CD4-positive, alpha-beta memory T cell (primary cell): ENCODE results near the gene KPNA2. TPM values are rescaled to one million over a fixed set of nuclear protein-coding genes. Genes with fewer than 3 reads are reported as not detected.

Source experiments
- CTCF ChIA-PET: fragments of 350-600 bp; sonication (Branson Sonifier 250); formaldehyde crosslinking; loops from one replicate; lab custom pipeline; 2021; ENCODE audit warnings: inconsistent platforms; ENCODE audit not compliant: partially characterized antibody; lab: Charles Lee
- POLR2A ChIA-PET: fragments of 350-600 bp; sonication (Branson Sonifier 250); formaldehyde crosslinking; loops from one replicate; lab custom pipeline; 2021; ENCODE audit not compliant: partially characterized antibody; lab: Charles Lee
- DNase-seq, 5 donors: peaks; one replicate each; pipeline versions ENCODE4 v3.0.0 to v3.0.0-alpha.2; 2020 to 2022; ENCODE audit warnings: mixed read lengths in 1 of 5
- H3K27ac ChIP-seq: one replicate; pipeline ENCODE4 v1.7.0; 2013; ENCODE audit warnings: low read depth, low read length
- H3K27me3 ChIP-seq: 2 replicates; pipeline ENCODE4 v1.7.0; 2013; ENCODE audit warnings: mild to moderate bottlenecking, low read length, moderate library complexity; ENCODE audit not compliant: insufficient read depth
- H3K36me3 ChIP-seq: 2 replicates; pipeline ENCODE4 v1.7.0; 2013; ENCODE audit warnings: mild to moderate bottlenecking, low read length, moderate library complexity; ENCODE audit not compliant: insufficient read depth
- H3K4me1 ChIP-seq: 2 replicates; pipeline ENCODE4 v1.7.0; 2013; ENCODE audit warnings: mild to moderate bottlenecking, low read length, moderate library complexity; ENCODE audit not compliant: insufficient read depth
- H3K4me3 ChIP-seq, 2 donors: one replicate each; pipeline ENCODE4 v1.7.0; 2013; ENCODE audit warnings: low read length in 2 of 2, mild to moderate bottlenecking in 1 of 2
- H3K9me3 ChIP-seq, 2 donors: one replicate each; pipeline ENCODE4 v1.7.0; 2013; ENCODE audit warnings: low read length in 2 of 2, control low read depth in 1 of 2; ENCODE audit not compliant: control insufficient read depth in 1 of 2
- H3K27ac Mint-ChIP-seq, 7 donors: one replicate each; pipeline ENCODE4 v1.8.0; 2020 to 2021; ENCODE audit warnings: mixed read lengths in 7 of 7, mild to moderate bottlenecking in 6 of 7, inconsistent platforms in 3 of 7, moderate library complexity in 3 of 7
- H3K27me3 Mint-ChIP-seq, 2 donors: one replicate each; pipeline ENCODE4 v1.8.0; 2020 to 2021; ENCODE audit warnings: mixed read lengths in 2 of 2
- H3K36me3 Mint-ChIP-seq, 2 donors: one replicate each; pipeline ENCODE4 v1.8.0; 2020 to 2021; ENCODE audit warnings: mixed read lengths in 2 of 2, inconsistent platforms in 1 of 2, mild to moderate bottlenecking in 1 of 2
- H3K4me1 Mint-ChIP-seq, 4 donors: one replicate each; pipeline ENCODE4 v1.8.0; 2020 to 2021; ENCODE audit warnings: mixed read lengths in 4 of 4, mild to moderate bottlenecking in 1 of 4
- H3K4me3 Mint-ChIP-seq, 8 donors: one replicate each; pipeline ENCODE4 v1.8.0; 2020 to 2021; ENCODE audit warnings: mixed read lengths in 8 of 8, mild to moderate bottlenecking in 7 of 8, moderate library complexity in 6 of 8, inconsistent platforms in 3 of 8
- H3K9me3 Mint-ChIP-seq, 8 donors: one replicate each; pipeline ENCODE4 v1.8.0; 2020 to 2021; ENCODE audit warnings: mixed read lengths in 8 of 8, mild to moderate bottlenecking in 5 of 8, inconsistent platforms in 3 of 8, moderate library complexity in 1 of 8
- intact Hi-C: fragments of 100-400 bp; cut with micrococcal nuclease; formaldehyde crosslinking; loops from one replicate; pipeline ENCODE4 v1.15.1; 2023
- polyA plus RNA-seq, 2 donors: library from polyadenylated mRNA; unstranded; fragments of 300-500 nt; fragmentation: Illumina TruSeq; gene quantifications; one replicate each; pipeline ENCODE4 v1.2.3, GENCODE V29; 2021
- total RNA-seq, 2 experiments: library from RNA; stranded (reverse); gene quantifications; one replicate each; pipeline ENCODE4 v1.2.3, GENCODE V29; 2021

KPNA2 gene
- total RNA-seq (10 to 100 TPM; 12.6 to 14.7 TPM), polyA plus RNA-seq (10 to 100 TPM; 23.5 to 34.1 TPM)

DNA sequence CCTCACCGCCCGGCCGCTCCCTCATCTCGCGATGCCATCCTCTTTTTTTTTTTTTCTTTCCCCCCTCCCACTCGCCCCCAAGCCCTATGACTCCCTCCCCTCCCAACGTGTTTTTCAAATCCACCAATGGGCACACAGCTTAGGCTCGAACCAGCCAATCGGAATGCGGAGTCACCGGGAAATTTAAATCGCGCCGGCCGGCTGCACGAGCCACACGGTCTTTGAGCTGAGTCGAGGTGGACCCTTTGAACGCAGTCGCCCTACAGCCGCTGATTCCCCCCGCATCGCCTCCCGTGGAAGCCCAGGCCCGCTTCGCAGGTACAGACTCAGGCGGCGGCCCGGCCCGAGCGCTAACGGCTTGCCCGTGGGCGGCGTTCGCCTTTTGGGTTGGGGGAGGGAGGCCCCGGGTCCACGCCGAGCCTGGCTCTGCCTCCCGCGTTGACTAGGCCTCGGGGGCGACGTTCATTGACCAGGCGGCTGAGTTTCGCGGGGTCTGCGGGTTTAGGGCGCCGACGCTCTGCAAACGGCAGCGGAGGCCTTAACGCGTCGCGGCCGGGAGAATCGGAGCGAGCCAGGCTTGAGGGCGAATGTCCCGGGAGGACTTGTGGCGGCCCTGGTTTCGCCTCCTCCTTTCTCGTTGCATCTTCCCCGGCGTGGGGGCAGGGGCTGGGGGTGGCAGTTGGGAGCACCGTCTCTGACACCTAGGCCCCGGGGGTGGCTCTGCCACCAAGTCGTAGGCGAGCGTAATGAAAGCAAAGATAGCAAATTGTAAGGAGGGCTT is at the start of gene KPNA2:
Gene KPNA2, plus strand, starts transcription at position 213 of the 781 bp plus-strand sequence. CDS start 1,398 bp downstream, outside the sequence.
- Histone ChIP-seq H3K27ac (peak within 1 kb of the TSS; percentile 85), H3K4me1 (peaks cover 19% of the 10 kb centered on the region), H3K36me3 (no peaks in the 10 kb centered on the region), H3K27me3 (no peaks in the 10 kb centered on the region), H3K4me3 (peak within 1 kb of the TSS; percentile 43 to 91), H3K9me3 (no peaks in the 10 kb centered on the region)
- ChIA-PET CTCF (interaction anchor here (1.5 kb wide), 1 partner anchor 16 kb away, joined by 3 read pairs; no protein-coding TSS in a partner anchor), POLR2A (interaction anchor here (1.4 to 2.6 kb wide), 4 partner anchors 13 to 256 kb away, joined by 4 to 20 read pairs (median 6); partner anchors contain the start of gene ARSG)
- H3K27ac Mint-ChIP-seq: peak within 1 kb of the TSS; percentile 89 to 98 (median 95)
- H3K36me3 Mint-ChIP-seq: peaks cover 3 to 22% of the 10 kb centered on the region in 2 donors
- intact Hi-C loops: loop anchor here (1.0 to 5.0 kb wide), 3 partner anchors 15 to 477 kb away; partner anchors contain the start of genes PRKAR1A and WIPI1
- H3K27me3 Mint-ChIP-seq: no peaks in the 10 kb centered on the region
- H3K4me1 Mint-ChIP-seq: peaks cover 8 to 24% (median 13%) of the 10 kb centered on the region in 4 donors
- H3K9me3 Mint-ChIP-seq: peaks cover 0 to 1% (median 0%) of the 10 kb centered on the region in 8 donors
- peak; percentile 92 to 96 (median 94) for DNase-seq
- H3K4me3 Mint-ChIP-seq: peak within 1 kb of the TSS; percentile 87 to 98 (median 96)

DNA sequence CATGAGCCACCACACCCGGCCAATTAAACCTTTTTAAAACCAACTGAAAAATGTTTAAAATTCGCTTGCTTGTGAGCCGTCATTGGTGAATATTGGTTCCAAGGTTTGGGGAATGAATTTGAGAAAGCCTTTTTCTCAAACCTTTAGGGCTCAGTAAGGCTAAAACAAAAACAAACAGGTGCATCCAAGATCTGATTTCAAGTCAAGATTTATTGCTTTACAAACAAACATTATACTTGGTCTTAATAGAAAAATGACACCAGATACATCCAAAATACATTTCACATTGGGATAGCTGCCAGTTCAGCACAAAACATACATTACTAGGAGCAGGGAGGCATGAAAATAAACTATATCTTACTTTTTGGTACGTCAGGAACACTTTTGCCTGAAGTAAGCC is 44.6 kb upstream of the KPNA2 start:
- Mint-ChIP-seq H3K36me3 (peaks cover 0 to 8% of the 10 kb centered on the region in 2 donors), H3K4me3 (no peak overlapping the region), H3K4me1 (peaks cover 14 to 26% (median 19%) of the 10 kb centered on the region in 4 donors), H3K27me3 (peaks cover 6 to 8% of the 10 kb centered on the region in 2 donors), H3K27ac (no peak overlapping the region), H3K9me3 (peaks cover 0 to 5% (median 0%) of the 10 kb centered on the region in 8 donors)
- no peak overlapping the region for H3K4me3 ChIP-seq
- H3K4me1 ChIP-seq: peaks cover 26% of the 10 kb centered on the region
- peaks cover 9% of the 10 kb centered on the region for H3K27me3 ChIP-seq
- H3K27ac ChIP-seq: no peak overlapping the region
- ChIA-PET POLR2A (no interaction called here), CTCF (no interaction called here)
- DNase-seq: no peak
- intact Hi-C loops: no loop called here
- H3K36me3 ChIP-seq: no peaks in the 10 kb centered on the region
- no peaks in the 10 kb centered on the region for H3K9me3 ChIP-seq

DNA sequence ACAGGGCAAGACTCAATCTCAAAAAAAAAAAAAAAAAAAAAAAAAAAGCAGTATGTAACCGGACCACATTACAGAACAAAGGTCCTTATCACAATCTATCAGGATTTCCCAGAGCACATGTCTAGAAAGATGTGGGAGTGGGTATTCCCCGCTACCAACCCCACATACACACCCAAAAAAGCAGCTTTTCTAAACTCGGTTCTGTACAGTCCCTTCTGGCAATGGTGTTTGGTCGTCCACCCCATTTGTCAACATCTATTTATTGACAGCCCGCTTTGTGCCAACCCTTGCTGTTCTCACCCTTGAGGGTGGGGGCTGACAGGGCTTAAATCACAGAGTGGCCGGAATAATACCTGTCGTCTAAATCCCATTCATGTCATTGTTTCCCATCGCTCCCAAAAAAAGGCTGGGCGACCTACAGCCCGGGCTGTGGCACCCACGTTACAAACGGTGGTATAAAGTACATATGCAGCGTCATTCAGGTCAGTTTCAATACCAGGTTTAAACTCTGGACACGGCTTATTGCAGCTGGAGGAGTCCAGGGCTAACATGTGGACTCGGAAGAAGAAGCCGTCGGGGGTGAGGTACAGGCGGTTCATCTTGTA is 42.9 kb upstream of the KPNA2 start:
- ChIA-PET POLR2A (interaction anchor here (1.3 kb wide), 1 partner anchor 27 kb away, joined by 6 read pairs; no protein-coding TSS in a partner anchor), CTCF (interaction anchor here (1.3 kb wide), 1 partner anchor 27 kb away, joined by 4 read pairs; no protein-coding TSS in a partner anchor)
- Mint-ChIP-seq H3K4me1 (peaks cover 19 to 34% (median 26%) of the 10 kb centered on the region in 4 donors), H3K36me3 (peaks cover 0 to 9% of the 10 kb centered on the region in 2 donors), H3K4me3 (peak overlapping the region; percentile 85 to 97 (median 94)), H3K9me3 (peaks cover 0 to 5% (median 0%) of the 10 kb centered on the region in 8 donors), H3K27me3 (peaks cover 9 to 12% of the 10 kb centered on the region in 2 donors), H3K27ac (peak overlapping the region; percentile 84 to 95 (median 88))
- DNase-seq: peak in 1 of 5 donors; percentile 10
- H3K36me3 ChIP-seq: no peaks in the 10 kb centered on the region
- no peaks in the 10 kb centered on the region for H3K9me3 ChIP-seq
- H3K4me1 ChIP-seq: peaks cover 34% of the 10 kb centered on the region
- intact Hi-C loops: no loop called here
- H3K27me3 ChIP-seq: peaks cover 13% of the 10 kb centered on the region
- peak overlapping the region; percentile 25 to 63 for H3K4me3 ChIP-seq
- H3K27ac ChIP-seq: peak overlapping the region; percentile 33

- Mint-ChIP-seq H3K36me3 (peaks cover 0 to 9% of the 10 kb centered on the region in 2 donors), H3K4me3 (peak overlapping the region; percentile 91 to 97 (median 94)), H3K27me3 (peaks cover 9 to 12% of the 10 kb centered on the region in 2 donors), H3K9me3 (peaks cover 0 to 5% (median 0%) of the 10 kb centered on the region in 8 donors), H3K27ac (peak overlapping the region; percentile 84 to 95 (median 88)), H3K4me1 (peaks cover 19 to 35% (median 26%) of the 10 kb centered on the region in 4 donors)
- Histone ChIP-seq H3K9me3 (no peaks in the 10 kb centered on the region), H3K36me3 (no peaks in the 10 kb centered on the region), H3K4me3 (peak overlapping the region; percentile 25 to 63), H3K4me1 (peaks cover 34% of the 10 kb centered on the region), H3K27me3 (peaks cover 13% of the 10 kb centered on the region), H3K27ac (peak overlapping the region; percentile 33)
- CTCF ChIA-PET: interaction anchor here (1.4 to 1.6 kb wide), 2 partner anchors 8 to 18 kb away, joined by 3 to 7 read pairs; no protein-coding TSS in a partner anchor
- DNase-seq: peak; percentile 73 to 79 (median 73)
- POLR2A ChIA-PET: interaction anchor here (1.0 to 1.3 kb wide), 3 partner anchors 26 to 519 kb away, joined by 3 to 6 read pairs (median 3); partner anchors contain the start of gene PRKAR1A
- intact Hi-C loops: no loop called here
Measured at GRCh38 chr17:67993153-67993997, 42.2 kb upstream of the KPNA2 start.

- Histone ChIP-seq H3K27me3 (peaks cover 13% of the 10 kb centered on the region), H3K4me1 (peaks cover 34% of the 10 kb centered on the region), H3K27ac (no peak overlapping the region), H3K4me3 (peak overlapping the region in 1 of 2 donors; percentile 52), H3K9me3 (no peaks in the 10 kb centered on the region), H3K36me3 (no peaks in the 10 kb centered on the region)
- POLR2A ChIA-PET: interaction anchor here (1.0 to 1.8 kb wide), 4 partner anchors 26 to 518 kb away, joined by 3 to 8 read pairs (median 4); partner anchors contain the start of gene PRKAR1A
- Mint-ChIP-seq H3K9me3 (peaks cover 0 to 5% (median 0%) of the 10 kb centered on the region in 8 donors), H3K27me3 (peaks cover 9 to 12% of the 10 kb centered on the region in 2 donors), H3K4me3 (peak overlapping the region; percentile 78 to 94 (median 88)), H3K4me1 (peaks cover 19 to 39% (median 26%) of the 10 kb centered on the region in 4 donors), H3K27ac (peak overlapping the region in 6 of 7 donors; percentile 12 to 84 (median 64)), H3K36me3 (peaks cover 0 to 9% of the 10 kb centered on the region in 2 donors)
- CTCF ChIA-PET: interaction anchor here (1.4 to 1.8 kb wide), 3 partner anchors 8 to 26 kb away, joined by 3 to 7 read pairs (median 4); no protein-coding TSS in a partner anchor
- peak in 2 of 5 donors; percentile 10 to 46 for DNase-seq
- intact Hi-C loops: loop anchor here (2.0 kb wide), 1 partner anchor 25 kb away; no protein-coding TSS in a partner anchor
Measured at GRCh38 chr17:67993998-67994361, 41.6 kb upstream of the KPNA2 start.
